Activated CD8-positive, alpha-beta T cell treated with anti-CD3 and anti-CD28 coated beads, Interleukin-2, amount 10 ng/mL, durations not matched to agents 7 days and 5 days (primary cell): Measurements from ENCODE around the gene FRMD7. TPM values are rescaled to one million over a fixed set of nuclear protein-coding genes. Genes with fewer than 3 reads are reported as not detected.
"Not testable (repeated sequence)": the region's sequence is repeated elsewhere in the genome, so short reads cannot be mapped to it uniquely, and the experiment has no call there.

Experiments used
- ATAC-seq: fragments of 150-1000 bp; cut with Tn5 transposase; one replicate; pipeline ENCODE4 v1.10.0; 2021; ENCODE audit warnings: moderate library complexity
- CTCF ChIA-PET: fragments of 350-600 bp; sonication (Branson Sonifier 250); formaldehyde crosslinking; loops from one replicate; lab custom pipeline; 2021; ENCODE audit warnings: antibody characterized with exemption; lab: Charles Lee
- POLR2A ChIA-PET: fragments of 350-600 bp; sonication (Branson Sonifier 250); formaldehyde crosslinking; loops from one replicate; lab custom pipeline; 2021; ENCODE audit warnings: antibody characterized with exemption; lab: Charles Lee
- DNase-seq: peaks from one replicate; pipeline ENCODE4 v3.0.0-alpha.2; 2020
- H3K27ac Mint-ChIP-seq: one replicate; pipeline ENCODE4 v1.8.0; 2021; ENCODE audit warnings: mild to moderate bottlenecking, mixed read lengths
- H3K27me3 Mint-ChIP-seq: one replicate; pipeline ENCODE4 v1.8.0; 2021; ENCODE audit warnings: low read depth, mixed read lengths
- H3K36me3 Mint-ChIP-seq: one replicate; pipeline ENCODE4 v1.8.0; 2021; ENCODE audit warnings: low read depth, mixed read lengths
- H3K4me1 Mint-ChIP-seq: one replicate; pipeline ENCODE4 v1.8.0; 2021; ENCODE audit warnings: low read depth, mixed read lengths
- H3K4me3 Mint-ChIP-seq: one replicate; pipeline ENCODE4 v1.8.0; 2021; ENCODE audit warnings: mild to moderate bottlenecking, mixed read lengths
- H3K9me3 Mint-ChIP-seq: one replicate; pipeline ENCODE4 v1.8.0; 2022; ENCODE audit warnings: mixed read lengths; ENCODE audit not compliant: insufficient read depth
- total RNA-seq, 2 experiments: library from RNA; stranded (reverse); gene quantifications; one replicate each; pipeline ENCODE4 v1.2.3, GENCODE V29; 2021

The FRMD7 gene
- total RNA-seq, 2 experiments from 2014 or later: not detected

DNA sequence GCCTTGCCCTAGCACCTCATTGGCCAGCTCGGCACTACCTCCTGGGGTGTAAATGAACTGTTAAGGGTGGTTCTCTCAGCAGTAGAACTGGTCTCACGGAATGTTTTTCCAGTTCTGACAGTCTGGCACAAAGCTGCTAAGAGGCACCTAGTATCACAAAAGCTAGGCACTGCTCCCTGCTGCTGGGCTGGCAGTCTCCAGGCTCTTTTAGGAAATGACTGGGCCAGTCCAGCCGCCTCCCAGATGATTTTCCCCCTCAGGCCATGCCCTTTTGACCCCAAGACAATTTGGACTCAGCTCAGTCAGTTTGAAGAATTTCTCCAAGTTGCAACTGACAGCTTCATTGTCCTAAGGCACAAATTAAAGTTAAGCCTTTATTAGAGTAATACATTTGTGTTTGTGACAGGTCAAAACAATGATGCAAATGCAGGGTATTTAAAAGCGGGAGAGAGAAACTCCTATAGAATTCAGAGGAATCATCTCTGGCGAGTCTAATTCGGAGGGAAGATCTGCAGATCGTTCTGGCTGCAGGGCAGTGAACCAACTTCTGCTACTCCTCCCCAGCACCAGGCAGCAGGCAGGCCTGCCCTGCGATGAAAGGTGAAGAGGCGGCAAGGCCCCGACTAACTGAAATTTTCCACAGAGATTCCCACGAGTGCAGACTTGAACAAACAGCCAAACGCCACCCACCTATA, 7.9 kb downstream of the FRMD7 start:
- POLR2A ChIA-PET: no interaction called here

DNA sequence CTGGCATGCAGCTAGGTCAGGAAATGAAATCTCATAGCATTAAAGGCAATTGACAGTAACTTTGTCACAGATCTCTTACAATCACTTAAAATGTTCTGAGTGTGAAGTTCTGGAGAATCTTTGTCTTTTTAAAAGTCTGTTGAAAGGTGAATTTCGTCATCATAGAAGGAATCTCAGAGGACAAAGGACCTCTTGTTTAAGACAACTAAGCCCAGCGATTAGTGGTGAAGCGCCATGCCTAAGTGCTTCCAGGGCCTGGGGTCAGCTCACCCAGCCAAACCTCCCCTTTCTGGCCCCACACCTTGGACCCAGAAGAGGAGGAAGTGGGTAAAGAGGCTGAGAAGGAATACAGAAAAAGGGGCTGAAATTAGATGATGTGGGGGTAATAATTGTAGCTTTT, 8.5 kb downstream of the FRMD7 start:
- Mint-ChIP-seq H3K4me1 (no peaks in the 10 kb centered on the region), H3K36me3 (no peaks in the 10 kb centered on the region), H3K9me3 (no peaks in the 10 kb centered on the region), H3K27ac (no peak overlapping the region), H3K4me3 (no peak overlapping the region), H3K27me3 (no peaks in the 10 kb centered on the region)
- ChIA-PET CTCF (no interaction called here), POLR2A (no interaction called here)
- DNase-seq (no peak), ATAC-seq (no peak)

More for the DNA sequence above, 7.9 kb downstream of the FRMD7 start:
- Mint-ChIP-seq H3K4me1 (no peaks in the 10 kb centered on the region), H3K9me3 (no peaks in the 10 kb centered on the region), H3K27me3 (no peaks in the 10 kb centered on the region), H3K36me3 (no peaks in the 10 kb centered on the region), H3K4me3 (no peak overlapping the region), H3K27ac (no peak overlapping the region)
- CTCF ChIA-PET: no interaction called here
- DNase-seq: no peak
- ATAC-seq: no peak

DNA sequence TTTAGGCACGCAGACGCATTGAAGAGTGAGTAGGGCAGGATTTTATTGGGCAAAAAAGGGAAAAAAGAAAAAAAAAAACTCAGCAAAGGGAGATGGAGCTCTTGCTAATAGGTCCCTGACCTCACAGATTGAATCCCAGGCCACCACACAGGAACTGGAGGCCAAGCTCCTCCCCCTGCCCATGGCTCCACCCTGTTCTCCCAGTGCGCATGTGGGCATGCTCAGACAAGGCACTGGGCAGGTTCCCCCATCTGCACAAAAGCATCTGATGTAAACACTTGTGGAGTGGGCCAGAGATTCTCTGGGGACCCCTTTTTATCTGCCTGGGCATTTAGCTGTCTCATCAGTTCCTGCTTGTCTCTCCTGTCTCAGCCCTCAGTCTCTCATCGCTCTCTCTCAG, 9.5 kb downstream of the FRMD7 start:
- ChIA-PET CTCF (no interaction called here), POLR2A (no interaction called here)
- no peaks in the 10 kb centered on the region for H3K9me3 Mint-ChIP-seq
- no peak overlapping the region for H3K4me3 Mint-ChIP-seq
- no peak overlapping the region for H3K27ac Mint-ChIP-seq
- H3K27me3 Mint-ChIP-seq: no peaks in the 10 kb centered on the region
- no peak for ATAC-seq
- DNase-seq: no peak
- no peaks in the 10 kb centered on the region for H3K36me3 Mint-ChIP-seq
- H3K4me1 Mint-ChIP-seq: no peaks in the 10 kb centered on the region

DNA sequence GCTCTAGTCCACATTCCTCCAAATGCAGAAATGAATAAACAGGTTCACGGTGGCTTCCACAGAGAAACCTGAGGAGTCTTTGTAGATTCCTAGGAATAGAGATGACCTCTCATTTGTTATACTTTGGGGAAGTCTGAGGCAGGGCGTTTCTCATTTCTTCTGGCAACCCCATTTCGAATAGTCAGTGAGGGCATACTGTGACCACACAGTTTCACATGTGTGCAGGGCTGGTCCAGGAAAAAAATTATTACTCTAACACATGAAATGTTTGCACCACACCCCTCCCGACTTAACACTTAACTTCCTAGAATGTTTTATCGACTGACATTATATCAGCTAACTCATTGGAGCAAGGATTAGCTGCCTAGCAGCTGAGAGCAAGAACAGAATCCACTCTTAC, 12.0 kb downstream of the FRMD7 start:
- H3K27me3 Mint-ChIP-seq: no peaks in the 10 kb centered on the region
- H3K4me1 Mint-ChIP-seq: no peaks in the 10 kb centered on the region
- ATAC-seq: no peak
- H3K36me3 Mint-ChIP-seq: no peaks in the 10 kb centered on the region
- no peak for DNase-seq
- CTCF ChIA-PET: no interaction called here
- POLR2A ChIA-PET: no interaction called here
- no peak overlapping the region for H3K4me3 Mint-ChIP-seq
- H3K27ac Mint-ChIP-seq: no peak overlapping the region
- no peaks in the 10 kb centered on the region for H3K9me3 Mint-ChIP-seq

DNA sequence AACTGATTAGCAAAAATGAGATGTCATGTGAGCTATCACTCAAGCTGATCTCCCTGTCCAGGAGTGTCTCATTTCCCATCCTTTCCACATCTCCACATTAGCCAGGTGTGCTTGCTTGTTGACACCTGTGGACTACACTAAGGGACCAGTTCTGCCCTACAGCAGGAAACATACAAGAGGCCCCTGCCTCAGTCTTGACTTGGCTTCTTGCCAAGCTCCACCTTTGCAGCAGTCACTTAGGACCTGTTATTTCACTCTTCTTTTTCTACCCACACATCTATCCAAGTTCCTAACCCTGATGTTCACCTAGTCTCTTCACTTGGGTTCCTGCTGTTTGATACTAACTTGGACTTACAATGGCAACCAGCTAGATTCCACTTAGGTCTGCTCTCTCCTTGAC, 13.2 kb downstream of the FRMD7 start:
- no peaks in the 10 kb centered on the region for H3K9me3 Mint-ChIP-seq
- no peaks in the 10 kb centered on the region for H3K36me3 Mint-ChIP-seq
- no peaks in the 10 kb centered on the region for H3K27me3 Mint-ChIP-seq
- POLR2A ChIA-PET: no interaction called here
- H3K4me1 Mint-ChIP-seq: no peaks in the 10 kb centered on the region
- CTCF ChIA-PET: no interaction called here
- H3K4me3 Mint-ChIP-seq: no peak overlapping the region
- no peak overlapping the region for H3K27ac Mint-ChIP-seq
- no peak for DNase-seq
- no peak for ATAC-seq

DNA sequence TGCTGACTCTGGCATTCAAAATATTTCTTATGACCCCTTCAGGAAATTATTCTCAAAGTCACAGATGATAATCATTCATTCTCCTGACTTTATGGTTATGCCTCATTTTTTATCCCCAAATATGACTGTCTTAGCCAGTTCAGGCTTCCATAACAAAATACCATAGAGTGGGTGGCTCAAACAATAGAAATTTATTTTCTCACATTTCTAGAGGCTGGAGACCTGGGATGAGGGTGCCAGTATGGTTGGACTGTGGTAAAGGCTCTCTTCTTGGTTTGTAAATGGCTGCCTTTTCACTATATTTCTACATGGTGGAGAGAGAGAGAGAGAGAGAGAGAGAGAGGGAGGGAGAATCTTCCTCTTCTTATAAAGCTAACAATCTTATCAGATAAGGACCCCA, 20.5 kb downstream of the FRMD7 start:
- no peak for ATAC-seq
- Mint-ChIP-seq H3K27ac (no peak overlapping the region), H3K36me3 (no peaks in the 10 kb centered on the region), H3K4me1 (no peaks in the 10 kb centered on the region), H3K9me3 (no peaks in the 10 kb centered on the region), H3K27me3 (no peaks in the 10 kb centered on the region), H3K4me3 (no peak overlapping the region)
- CTCF ChIA-PET: no interaction called here
- DNase-seq: no peak
- POLR2A ChIA-PET: no interaction called here

DNA sequence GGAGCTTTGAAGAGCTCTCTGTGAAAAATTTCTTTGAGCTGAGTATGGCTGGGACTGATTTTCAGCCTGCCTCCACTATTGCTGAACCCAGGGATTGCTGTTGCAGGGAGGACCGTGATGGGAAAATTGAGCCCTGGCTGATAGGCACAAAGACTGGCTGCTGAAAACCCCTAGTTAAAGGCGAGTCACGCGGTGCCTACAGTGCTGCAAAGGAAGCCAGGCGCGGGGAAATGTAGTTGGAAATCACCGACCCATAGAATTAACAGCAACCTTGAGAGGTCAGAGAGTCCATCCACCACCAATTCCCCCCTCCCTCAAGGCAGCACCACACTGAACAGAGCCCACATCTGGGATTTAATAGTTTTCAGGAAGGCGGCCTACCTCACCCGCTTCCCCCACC, 26.0 kb downstream of the FRMD7 start:
- Mint-ChIP-seq H3K9me3 (no peaks in the 10 kb centered on the region), H3K4me3 (no peak overlapping the region), H3K27ac (no peak overlapping the region), H3K36me3 (no peaks in the 10 kb centered on the region), H3K27me3 (peaks cover 2% of the 10 kb centered on the region), H3K4me1 (no peaks in the 10 kb centered on the region)
- ChIA-PET CTCF (no interaction called here), POLR2A (no interaction called here)
- DNase-seq (no peak), ATAC-seq (no peak)

DNA sequence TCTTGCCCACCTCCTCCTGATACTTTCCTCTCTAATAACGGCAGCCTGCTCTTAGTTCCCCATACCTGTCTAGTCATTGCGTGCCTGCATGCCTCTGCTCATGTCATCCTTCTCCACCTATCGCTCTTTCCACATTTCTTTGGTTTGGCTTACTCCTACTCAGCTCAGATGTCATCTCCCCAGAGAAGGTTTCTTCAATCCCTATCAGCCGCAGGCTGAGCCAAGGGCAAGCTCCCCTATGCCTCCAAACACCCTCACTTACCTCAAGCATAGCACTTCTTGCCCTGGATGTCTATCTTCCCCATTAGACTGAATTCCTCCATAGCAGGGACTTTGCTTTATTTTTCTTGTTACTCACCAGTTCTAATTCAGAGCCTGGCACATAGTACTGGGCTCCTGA, 26.6 kb downstream of the FRMD7 start:
- H3K27ac Mint-ChIP-seq: no peak overlapping the region
- ChIA-PET CTCF (no interaction called here), POLR2A (no interaction called here)
- DNase-seq: no peak
- H3K4me1 Mint-ChIP-seq: no peaks in the 10 kb centered on the region
- no peak for ATAC-seq
- peaks cover 2% of the 10 kb centered on the region for H3K27me3 Mint-ChIP-seq
- no peaks in the 10 kb centered on the region for H3K9me3 Mint-ChIP-seq
- no peak overlapping the region for H3K4me3 Mint-ChIP-seq
- H3K36me3 Mint-ChIP-seq: no peaks in the 10 kb centered on the region

DNA sequence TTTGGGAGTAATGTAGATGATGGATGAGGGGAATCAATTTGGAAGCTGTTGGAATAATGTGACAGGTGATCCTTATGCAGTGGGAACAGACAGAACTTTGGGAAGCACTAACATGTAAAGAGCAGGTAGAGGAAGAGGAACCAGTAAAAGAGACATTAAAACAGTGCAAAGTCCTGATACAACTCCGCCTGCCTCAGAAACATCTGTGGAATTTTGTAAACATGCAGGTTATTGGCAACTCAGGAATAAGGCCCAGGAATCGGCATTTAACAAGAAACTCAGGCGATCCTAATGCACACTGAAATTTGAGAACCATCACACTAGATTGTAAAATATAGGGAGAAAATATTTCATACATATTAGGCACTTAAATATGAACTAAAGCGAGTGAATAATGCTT, 29.1 kb downstream of the FRMD7 start:
- ATAC-seq, DNase-seq, H3K4me3 Mint-ChIP-seq, H3K27ac Mint-ChIP-seq, H3K4me1 Mint-ChIP-seq, H3K36me3 Mint-ChIP-seq, POLR2A ChIA-PET, H3K9me3 Mint-ChIP-seq, CTCF ChIA-PET, H3K27me3 Mint-ChIP-seq: not testable (repeated sequence)

DNA sequence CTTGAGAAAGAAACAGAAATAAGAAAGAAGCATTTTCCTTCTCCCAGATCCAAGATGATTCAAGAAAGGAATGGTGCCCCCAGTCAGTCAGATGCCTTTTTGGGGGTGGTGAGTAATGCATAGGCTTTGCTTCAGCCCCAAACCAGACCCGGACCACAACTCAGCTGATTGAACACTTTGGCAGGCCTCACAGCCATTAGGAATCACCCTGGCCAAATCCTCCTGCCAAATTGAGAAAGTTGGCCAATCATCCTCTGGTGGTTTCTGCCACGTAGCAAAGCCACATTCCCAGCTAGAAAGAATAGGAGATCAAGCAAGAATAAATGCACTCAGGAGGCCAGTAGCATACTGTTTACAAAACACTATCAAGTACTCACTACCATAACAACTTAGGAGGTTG, 33.7 kb downstream of the FRMD7 start:
- ChIA-PET POLR2A (no interaction called here), CTCF (interaction anchor here (4.0 kb wide), 1 partner anchor 126 kb away, joined by 60 read pairs; the partner anchor contains the start of gene RAP2C)
- Mint-ChIP-seq H3K4me3 (no peak overlapping the region), H3K27ac (no peak overlapping the region), H3K27me3 (peaks cover 2% of the 10 kb centered on the region), H3K36me3 (no peaks in the 10 kb centered on the region), H3K9me3 (no peaks in the 10 kb centered on the region), H3K4me1 (peaks cover 13% of the 10 kb centered on the region)
- ATAC-seq (no peak), DNase-seq (no peak)

DNA sequence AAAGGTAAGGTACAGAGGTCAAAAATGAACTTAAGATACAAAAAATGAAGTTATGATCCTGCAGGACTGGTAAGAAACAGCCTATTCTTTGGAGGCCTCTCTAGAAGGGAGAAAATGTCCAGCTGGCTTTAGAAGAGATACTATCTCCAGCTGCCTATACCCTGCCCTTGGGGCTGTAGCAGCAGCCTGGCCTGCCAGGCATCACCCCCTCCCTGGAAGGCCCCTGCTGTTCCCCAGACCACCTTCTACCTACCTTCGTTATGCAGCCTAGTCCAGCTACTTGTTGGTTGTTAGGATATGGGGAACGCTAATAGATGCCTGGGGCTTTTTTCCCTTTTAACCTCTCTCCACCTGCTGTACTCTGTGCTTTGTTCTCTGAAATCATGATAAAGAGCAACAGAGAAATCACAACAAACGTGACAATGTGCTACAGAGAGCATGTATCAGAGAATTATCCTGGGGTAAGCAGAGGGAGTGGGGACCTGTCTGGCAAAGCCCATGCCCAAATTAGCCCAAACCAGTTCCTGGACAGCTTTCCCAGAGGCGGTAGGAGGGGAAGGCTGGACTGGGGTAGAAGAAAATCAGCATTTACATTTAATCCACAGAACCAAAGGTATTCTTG, 34.5 kb downstream of the FRMD7 start:
- no peaks in the 10 kb centered on the region for H3K9me3 Mint-ChIP-seq
- ChIA-PET CTCF (interaction anchor here (1.1 to 4.0 kb wide), 4 partner anchors 127 to 527 kb away, joined by 3 to 60 read pairs (median 8); partner anchors contain the start of gene RAP2C), POLR2A (no interaction called here)
- no peak for ATAC-seq
- H3K4me3 Mint-ChIP-seq: no peak overlapping the region
- peaks cover 2% of the 10 kb centered on the region for H3K27me3 Mint-ChIP-seq
- H3K36me3 Mint-ChIP-seq: no peaks in the 10 kb centered on the region
- peaks cover 13% of the 10 kb centered on the region for H3K4me1 Mint-ChIP-seq
- no peak for DNase-seq
- H3K27ac Mint-ChIP-seq: no peak overlapping the region

DNA sequence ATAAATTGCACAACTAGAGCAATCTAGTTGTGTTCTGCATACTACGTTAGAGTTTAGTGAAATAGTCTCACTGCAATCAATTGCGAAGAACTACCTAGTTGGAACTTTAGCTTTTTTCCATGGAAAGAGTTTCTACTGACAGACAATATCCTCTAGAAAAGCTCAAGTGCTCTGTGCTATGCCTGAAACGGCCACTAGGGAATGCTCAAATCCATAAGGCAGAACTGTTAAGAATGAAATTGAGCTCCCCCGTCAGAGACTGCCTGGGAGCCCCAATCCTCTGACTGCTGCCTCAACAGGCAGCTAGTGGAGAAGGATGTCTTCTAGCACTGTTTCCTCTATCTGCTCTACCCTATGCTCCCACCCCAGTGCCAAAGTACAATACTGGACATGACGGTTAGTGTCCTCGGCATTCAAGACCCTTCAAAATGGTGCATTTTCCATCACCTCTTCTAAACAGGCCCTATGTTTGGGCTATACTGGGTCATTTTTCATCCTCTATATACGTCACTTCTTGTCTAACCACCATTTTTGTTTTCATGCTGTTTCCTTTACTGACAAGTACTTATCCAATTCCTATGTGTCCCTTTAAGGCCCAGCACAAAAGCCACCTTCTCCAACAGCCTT, 35.3 kb downstream of the FRMD7 start:
- CTCF ChIA-PET: interaction anchor here (0.6 to 4.0 kb wide), 24 partner anchors 12 to 539 kb away, joined by 3 to 60 read pairs (median 3); partner anchors contain the start of genes FRMD7 and RAP2C
- H3K4me1 Mint-ChIP-seq: peaks cover 13% of the 10 kb centered on the region
- no peak overlapping the region for H3K27ac Mint-ChIP-seq
- H3K4me3 Mint-ChIP-seq: no peak overlapping the region
- H3K36me3 Mint-ChIP-seq: no peaks in the 10 kb centered on the region
- DNase-seq: peak; percentile 58
- ATAC-seq: peak; percentile 64
- H3K27me3 Mint-ChIP-seq: no peaks in the 10 kb centered on the region
- no peaks in the 10 kb centered on the region for H3K9me3 Mint-ChIP-seq
- POLR2A ChIA-PET: no interaction called here
